ENCODE measurements around the gene ZNF550. TPM values are rescaled to one million over a fixed set of nuclear protein-coding genes. Genes with fewer than 3 reads are reported as not detected.
"Not testable (repeated sequence)": the region's sequence is repeated elsewhere in the genome, so short reads cannot be mapped to it uniquely, and the experiment has no call there.

The ZNF550 gene
- total RNA-seq, 1 donor from 2014 or later, result 8.0 TPM

DNA sequence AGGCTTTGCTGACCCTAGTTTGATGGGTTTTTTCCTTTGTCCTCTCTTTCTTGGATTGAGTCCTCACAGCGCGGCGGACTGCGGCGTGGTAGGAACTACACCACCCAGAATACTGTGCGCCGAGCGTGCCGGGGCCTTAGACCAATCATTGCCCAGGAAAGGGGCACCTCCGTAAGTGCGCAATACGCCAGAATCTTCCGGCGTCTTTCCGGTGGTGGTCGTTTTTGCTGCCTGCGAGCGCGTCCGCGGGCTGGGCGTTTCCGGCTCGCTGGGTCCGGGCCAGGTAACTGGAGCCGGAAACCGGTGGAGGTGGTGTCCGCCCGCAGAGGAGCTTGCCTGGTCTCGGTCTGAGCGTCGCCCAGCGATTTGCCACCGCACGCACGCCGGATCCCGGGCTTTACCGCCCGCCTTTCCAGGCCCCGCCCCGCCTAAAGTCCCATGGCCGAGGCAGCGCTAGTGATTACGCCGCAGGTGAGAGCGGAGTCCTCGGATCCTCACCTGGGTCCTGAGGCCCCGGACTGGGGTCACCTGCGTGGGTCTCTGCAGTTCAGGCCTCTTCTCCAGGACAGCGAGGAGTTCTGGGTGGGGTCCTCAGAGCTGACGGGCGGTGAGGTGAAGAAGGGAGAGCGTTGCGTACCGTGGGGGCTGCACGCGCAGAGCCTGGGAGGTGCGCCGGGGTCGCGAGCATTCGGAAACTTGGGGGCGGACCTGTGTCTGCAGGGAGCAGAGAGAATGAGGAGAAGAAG is 32.4 kb downstream of the ZNF550 start, which contains the start of gene ZNF549:
Gene ZNF549 (plus strand): TSS at position 221 of the 746 bp plus-strand sequence. CDS start 218 bp downstream, at position 439.
- DNase-seq, result peak; percentile 90

DNA sequence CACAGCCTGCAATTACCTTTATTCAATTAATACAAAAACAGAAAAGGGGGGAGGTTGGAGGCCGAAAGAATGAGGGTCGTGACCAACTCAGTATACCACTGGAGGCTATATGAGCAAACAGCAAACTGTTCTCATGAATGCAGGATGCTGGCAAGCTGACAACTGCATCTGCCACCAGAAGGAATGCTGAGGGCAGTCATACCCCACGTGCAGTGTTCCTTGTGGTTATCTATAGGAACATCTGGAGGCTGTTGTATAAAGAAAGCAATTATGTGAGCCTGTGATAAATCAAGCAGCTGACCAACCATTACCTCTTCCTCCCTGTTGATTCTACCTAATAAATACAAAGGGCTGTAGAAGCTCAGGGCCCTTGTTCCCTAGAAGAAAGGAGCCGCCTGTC is 41.6 kb downstream of the ZNF550 start:
- not testable (repeated sequence) for DNase-seq

- no peak for DNase-seq
These were observed 44.4 kb downstream of the ZNF550 start for GRCh38 chr19:57515255-57515654.

- peak; percentile 30 for DNase-seq
These were observed 46.8 kb downstream of the ZNF550 start for GRCh38 chr19:57512845-57513244.

- DNase-seq, result no peak
These were observed 48.2 kb downstream of the ZNF550 start for GRCh38 chr19:57511484-57511883.

DNA sequence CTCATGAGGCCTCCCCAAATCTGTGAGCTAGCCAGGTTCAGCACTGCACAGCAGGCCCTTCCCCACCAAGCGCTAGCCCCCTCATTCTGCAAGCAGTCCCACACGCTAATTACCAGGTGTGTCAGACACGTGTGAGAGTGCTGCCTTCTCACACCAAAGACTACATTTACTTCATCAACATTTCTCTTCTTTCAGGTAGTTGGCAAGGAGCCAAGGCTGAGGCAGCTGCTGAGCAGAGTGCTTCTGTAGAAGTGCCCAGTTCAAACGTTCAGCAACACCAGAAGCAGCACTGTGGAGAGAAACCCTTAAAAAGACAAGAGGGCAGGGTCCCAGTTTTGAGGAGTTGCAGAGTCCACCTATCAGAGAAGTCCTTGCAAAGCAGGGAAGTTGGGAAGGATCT is 53.5 kb downstream of the ZNF550 start:
- no peak for DNase-seq

- DNase-seq, result peak; percentile 32
These were observed 59.3 kb downstream of the ZNF550 start for GRCh38 chr19:57500400-57500799.

GRCh38 chr19:57499680-57500395 is 59.8 kb downstream of the ZNF550 start, which contains the start of gene ZNF773:
TSS of gene ZNF773 (plus strand) at chr19:57499938. CDS start at chr19:57500081, 143 bp downstream.
- peak; percentile 97 for DNase-seq

DNA sequence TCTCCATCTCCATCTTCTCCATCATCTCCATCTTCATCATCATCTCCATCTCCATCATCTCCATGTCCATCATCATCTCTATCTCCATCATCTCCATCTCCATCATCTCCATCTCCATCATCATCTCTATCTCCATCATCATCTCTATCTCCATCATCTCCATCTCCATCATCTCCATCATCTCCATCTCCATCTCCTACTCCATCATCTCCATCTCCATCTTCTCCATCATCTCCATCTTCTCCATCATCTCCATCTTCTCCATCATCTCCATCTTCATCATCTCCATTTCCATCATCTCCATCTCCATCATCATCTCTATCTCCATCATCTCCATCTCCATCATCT is 60.4 kb downstream of the ZNF550 start:
- DNase-seq, result not testable (repeated sequence)

DNA sequence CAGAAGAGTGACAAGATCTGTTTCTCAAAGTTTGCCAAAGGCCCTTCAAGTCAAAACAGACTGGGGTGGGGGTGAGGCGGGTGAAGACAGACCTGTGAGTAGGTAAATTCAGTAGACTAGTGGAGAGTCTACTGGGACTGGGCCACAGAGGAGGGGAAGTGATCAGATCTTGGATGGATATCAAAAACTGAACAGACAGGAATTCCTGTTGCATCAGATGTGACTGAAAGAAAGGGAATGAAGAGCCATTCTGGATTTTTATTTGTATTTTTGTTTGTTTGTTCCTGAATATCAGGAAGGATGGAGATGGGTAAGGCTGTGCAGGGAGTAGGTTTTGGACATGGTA is 71.4 kb downstream of the ZNF550 start:
- peak; percentile 15 for DNase-seq

DNA sequence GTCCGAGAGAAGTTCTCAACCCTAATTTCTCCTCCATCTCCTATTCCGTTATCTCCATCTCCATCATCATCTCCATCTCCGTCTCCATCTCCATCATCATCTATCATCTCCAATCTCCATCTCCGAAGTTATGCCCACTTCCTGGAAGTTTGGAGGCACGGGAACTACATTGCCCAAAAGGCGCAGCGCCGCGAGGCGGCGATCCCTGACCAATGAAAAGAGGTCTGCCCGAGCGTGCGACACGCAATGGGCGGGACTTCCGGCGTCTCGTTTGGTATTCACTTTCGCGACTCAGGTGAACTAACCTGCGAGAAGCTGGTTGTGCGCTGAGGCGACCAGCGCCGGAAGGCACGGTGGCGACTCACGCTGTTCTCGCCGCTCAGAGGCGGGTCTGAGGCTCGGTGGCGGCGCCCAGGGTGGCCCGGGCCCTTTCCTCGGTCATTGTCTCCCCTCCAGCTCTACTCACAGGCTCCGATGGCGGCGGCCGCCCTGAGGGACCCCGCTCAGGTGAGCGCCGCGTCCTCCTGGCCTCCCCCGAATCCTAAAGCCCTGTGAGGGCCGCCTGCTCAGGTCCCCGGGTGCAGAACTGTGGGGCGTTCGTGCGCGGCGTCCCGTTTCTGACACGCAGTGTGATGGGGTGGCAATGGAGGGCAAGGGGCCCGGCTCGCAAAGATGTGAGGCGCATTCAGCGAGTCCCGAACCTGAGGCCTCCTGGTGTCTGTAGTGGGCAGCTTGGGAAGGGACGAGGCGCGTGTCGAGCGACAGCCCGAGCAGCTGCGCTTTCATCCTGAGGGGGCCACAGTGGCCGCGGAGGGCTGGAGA is 72.0 kb downstream of the ZNF550 start, which contains the start of gene ZNF419:
Gene ZNF419 (plus strand): TSS at position 274 of the 822 bp plus-strand sequence. CDS start 201 bp downstream, at position 475.
- peak; percentile 87 for DNase-seq

Other genes with a start within 250 kb of the ZNF550 start
- 10.0 and 15.1 TPM in 2 replicates for gene ZNF543, start 239.4 kb downstream of the ZNF550 start, total RNA-seq
- gene ZNF304, start 208.6 kb downstream of the ZNF550 start, total RNA-seq, result 10.5 and 11.1 TPM in 2 replicates
- gene TRAPPC2B, start 196.3 kb downstream of the ZNF550 start, total RNA-seq, result 8.8 and 11.6 TPM in 2 replicates
- 1.9 and 3.6 TPM in 2 replicates for gene ZNF547, start 196.3 kb downstream of the ZNF550 start, total RNA-seq
- gene ZNF548, start 170.0 kb downstream of the ZNF550 start, total RNA-seq, result 13.3 and 16.0 TPM in 2 replicates
- 10.9 and 11.4 TPM in 2 replicates for gene ZNF17, start 148.7 kb downstream of the ZNF550 start, total RNA-seq
- gene ZNF749, start 124.5 kb downstream of the ZNF550 start, total RNA-seq, result 10.7 and 12.6 TPM in 2 replicates
- 0.28 and 0.34 TPM in 2 replicates for gene VN1R1, start 102.7 kb downstream of the ZNF550 start, total RNA-seq
- gene ZNF772, start 82.3 kb downstream of the ZNF550 start, total RNA-seq, result 19.3 and 22.3 TPM in 2 replicates
- 7.8 and 12.6 TPM in 2 replicates for gene ZNF419, start 72.1 kb downstream of the ZNF550 start, total RNA-seq
- 15.3 and 17.5 TPM in 2 replicates for gene ZNF773, start 59.9 kb downstream of the ZNF550 start, total RNA-seq
- 4.8 and 5.8 TPM in 2 replicates for gene ZNF549, start 32.5 kb downstream of the ZNF550 start, total RNA-seq
- 4.1 and 4.4 TPM in 2 replicates for gene ZNF416, start 19.0 kb upstream of the ZNF550 start, total RNA-seq
- 5.3 and 6.1 TPM in 2 replicates for gene ZIK1, start 24.3 kb upstream of the ZNF550 start, total RNA-seq
- 2.7 and 4.5 TPM in 2 replicates for gene ZNF530, start 40.0 kb upstream of the ZNF550 start, total RNA-seq
- gene ZNF134, start 54.4 kb upstream of the ZNF550 start, total RNA-seq, result 17.6 and 24.0 TPM in 2 replicates
- gene ZNF211, start 73.3 kb upstream of the ZNF550 start, total RNA-seq, result 9.9 and 11.2 TPM in 2 replicates
- not detected in 2 replicates for gene ZSCAN4, start 109.1 kb upstream of the ZNF550 start, total RNA-seq
- 8.9 and 9.5 TPM in 2 replicates for gene ZNF551, start 122.1 kb upstream of the ZNF550 start, total RNA-seq
- gene ZNF154, start 149.3 kb upstream of the ZNF550 start, total RNA-seq, result 1.3 and 2.4 TPM in 2 replicates
- gene ZNF671, start 167.8 kb upstream of the ZNF550 start, total RNA-seq, result 9.8 and 10.0 TPM in 2 replicates
- gene ZNF776, start 187.0 kb upstream of the ZNF550 start, total RNA-seq, result 14.6 and 18.1 TPM in 2 replicates
- 13.1 and 31.0 TPM in 2 replicates for gene ZNF586, start 209.8 kb upstream of the ZNF550 start, total RNA-seq